AG09319 (cell line): Measurements from ENCODE around the gene ZCCHC8.
A peak's percentile ranks its signal among the peaks of the same experiment; 100 is the strongest.
"Not testable (repeated sequence)": the region's sequence is repeated elsewhere in the genome, so short reads cannot be mapped to it uniquely, and the experiment has no call there.

ENCODE experiments used
- DNase-seq: peaks from one replicate; pipeline ENCODE4 v3.0.0-alpha.2; 2010; ENCODE audit warnings: low read depth; ENCODE audit errors: extremely low read depth
- CTCF ChIP-seq: IDR thresholded peaks from 2 replicates; pipeline ENCODE4 v1.5.1; 2011; ENCODE audit warnings: low read depth, mild to moderate bottlenecking, inconsistent platforms, low read length, moderate library complexity

ZCCHC8 gene

GRCh38 chr12:122519418-122519817 is 18.7 kb upstream of the ZCCHC8 start:
- TF ChIP-seq CTCF = no peak
- DNase-seq = no peak

- no peak for TF ChIP-seq CTCF
- no peak for DNase-seq
These were observed 18.2 kb upstream of the ZCCHC8 start for GRCh38 chr12:122518908-122519307.

- DNase-seq = peak; percentile 91
- no peak for TF ChIP-seq CTCF
These were observed 17.1 kb upstream of the ZCCHC8 start for GRCh38 chr12:122517877-122518276.

- DNase-seq = no peak
- no peak for TF ChIP-seq CTCF
These were observed 16.0 kb upstream of the ZCCHC8 start for GRCh38 chr12:122516544-122517361.

- TF ChIP-seq CTCF = no peak
- DNase-seq = no peak
These were observed 14.5 kb upstream of the ZCCHC8 start for GRCh38 chr12:122515275-122515674.

GRCh38 chr12:122513660-122514059 is 12.9 kb upstream of the ZCCHC8 start:
- TF ChIP-seq CTCF = no peak
- no peak for DNase-seq

GRCh38 chr12:122513028-122513427 is 12.3 kb upstream of the ZCCHC8 start:
- DNase-seq = not testable (repeated sequence)

GRCh38 chr12:122508163-122508562 is 7.4 kb upstream of the ZCCHC8 start:
- DNase-seq = no peak
- no peak for TF ChIP-seq CTCF
